ENCODE data around the gene TMX1.

TMX1 gene

GRCh38 chr14:51293149-51293911, 53.3 kb downstream of the TMX1 start:
- no peak for DNase-seq (ENCODE audit: low read depth in 2 of 2)

DNA sequence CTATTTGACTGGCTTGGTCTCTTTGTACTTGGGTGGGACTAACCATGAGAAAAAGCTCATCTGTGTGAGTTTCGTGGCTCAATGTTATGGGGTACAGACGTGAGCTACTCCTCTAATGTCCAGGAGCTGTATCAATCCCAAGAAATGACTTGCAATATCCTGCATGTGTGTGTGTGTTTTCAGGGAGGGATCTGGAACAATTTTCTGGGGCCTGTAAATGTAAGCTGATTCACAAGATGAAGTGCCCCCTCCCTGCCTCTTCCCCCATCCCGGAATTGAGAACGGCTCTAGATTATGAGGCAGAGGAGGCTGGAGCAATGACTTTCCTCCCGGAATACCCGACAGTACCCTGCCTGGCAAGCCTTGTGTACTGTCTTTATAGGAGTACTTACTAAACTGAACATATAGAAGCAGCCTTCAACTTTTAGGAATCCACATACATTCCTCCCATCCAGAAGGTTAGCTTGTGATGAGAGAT, 53.9 kb downstream of the TMX1 start:
- DNase-seq (ENCODE audit: low read depth in 2 of 2): no peak

GRCh38 chr14:51294951-51295525, 55.0 kb downstream of the TMX1 start:
- DNase-seq (ENCODE audit: low read depth in 2 of 2): no peak

DNA sequence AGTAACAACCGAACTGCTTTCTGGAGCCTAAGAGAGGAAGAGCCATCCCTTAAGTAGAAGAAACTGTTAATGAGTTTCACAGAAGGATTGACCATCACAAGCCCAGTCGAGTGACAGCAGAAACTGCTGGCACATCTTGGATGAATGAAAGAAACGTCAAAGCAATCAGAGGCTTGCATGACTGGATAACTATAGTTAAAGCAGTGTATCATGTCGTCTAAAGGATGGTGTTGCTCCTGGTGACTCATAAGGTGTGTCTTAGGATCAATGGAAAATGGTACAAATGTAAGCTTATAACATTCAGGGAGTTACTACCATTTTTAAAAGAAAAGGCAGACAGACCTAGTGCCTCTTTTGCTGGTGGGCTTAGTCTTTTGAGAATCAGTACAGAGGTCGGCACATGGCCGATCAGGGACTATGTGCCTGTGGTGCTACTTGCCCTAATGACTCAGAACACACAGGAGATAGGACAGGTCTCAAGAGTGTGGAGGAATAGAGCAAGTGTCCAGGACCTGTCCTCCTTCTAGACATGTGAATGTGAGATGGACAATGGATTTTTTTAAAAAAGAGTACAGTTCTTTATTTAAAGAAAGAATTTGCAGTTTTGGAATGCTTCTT, 55.7 kb downstream of the TMX1 start:
- no peak for DNase-seq (ENCODE audit: low read depth in 2 of 2)

- DNase-seq (ENCODE audit: low read depth in 2 of 2): no peak
Measured at GRCh38 chr14:51297066-51297465, 57.0 kb downstream of the TMX1 start.

DNA sequence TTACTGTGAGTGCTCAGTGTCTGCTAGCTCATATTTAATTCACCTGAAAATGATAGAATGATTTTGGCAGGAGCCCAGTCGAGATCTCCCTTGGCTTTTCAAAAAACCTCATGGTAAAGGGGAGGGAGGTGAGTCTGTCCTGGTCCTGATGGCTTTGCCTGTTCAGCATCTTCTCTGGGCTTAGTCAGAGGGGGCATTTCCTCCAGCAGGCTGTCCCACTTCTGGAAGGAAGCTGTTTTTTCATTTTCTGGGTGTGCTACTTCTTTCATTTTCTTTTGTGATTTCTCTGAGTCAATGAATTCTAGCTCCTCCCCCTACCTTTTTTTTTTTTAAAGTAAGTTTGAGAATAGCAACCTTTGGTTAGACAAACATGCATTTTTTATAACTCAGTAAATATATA, 58.8 kb downstream of the TMX1 start:
- no peak for DNase-seq (ENCODE audit: low read depth in 2 of 2)

DNA sequence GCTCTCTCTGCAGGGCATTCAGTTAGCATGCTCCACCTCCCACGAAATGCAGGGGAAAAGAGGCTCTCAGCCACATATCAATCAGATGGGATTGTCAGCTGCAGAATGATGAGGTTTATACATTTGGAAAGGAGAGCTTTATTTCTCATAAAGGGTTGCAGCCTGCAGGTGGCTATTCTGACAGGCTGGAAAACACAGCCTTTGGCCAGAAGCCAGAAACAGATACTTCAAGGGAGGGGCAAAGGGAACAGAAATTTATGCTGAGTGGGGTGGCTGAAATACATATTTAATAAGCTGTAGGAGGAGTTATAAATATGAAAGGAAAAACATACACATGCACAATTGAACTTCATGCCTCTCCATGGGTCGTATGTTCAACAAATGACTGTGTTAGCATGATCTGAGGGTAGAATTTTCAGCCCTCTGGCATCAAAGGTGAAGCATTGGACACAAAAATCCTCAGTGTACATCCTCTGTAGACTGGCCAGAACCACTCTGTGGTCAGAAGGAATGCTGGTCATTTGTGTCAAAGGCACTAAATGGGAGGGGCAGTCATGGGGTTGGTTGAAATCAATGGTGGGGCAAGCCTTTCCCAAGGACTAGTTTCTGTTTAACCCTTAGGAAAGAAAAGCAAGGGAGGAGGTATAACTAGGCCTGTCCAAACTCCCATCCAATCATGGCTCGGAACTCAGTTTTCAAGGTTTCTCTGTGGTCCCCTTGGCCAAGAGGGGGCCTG, 62.4 kb downstream of the TMX1 start:
- DNase-seq (ENCODE audit: low read depth in 2 of 2): no peak

- DNase-seq (ENCODE audit: low read depth in 2 of 2): no peak
Measured at GRCh38 chr14:51304438-51304837, 64.4 kb downstream of the TMX1 start.

DNA sequence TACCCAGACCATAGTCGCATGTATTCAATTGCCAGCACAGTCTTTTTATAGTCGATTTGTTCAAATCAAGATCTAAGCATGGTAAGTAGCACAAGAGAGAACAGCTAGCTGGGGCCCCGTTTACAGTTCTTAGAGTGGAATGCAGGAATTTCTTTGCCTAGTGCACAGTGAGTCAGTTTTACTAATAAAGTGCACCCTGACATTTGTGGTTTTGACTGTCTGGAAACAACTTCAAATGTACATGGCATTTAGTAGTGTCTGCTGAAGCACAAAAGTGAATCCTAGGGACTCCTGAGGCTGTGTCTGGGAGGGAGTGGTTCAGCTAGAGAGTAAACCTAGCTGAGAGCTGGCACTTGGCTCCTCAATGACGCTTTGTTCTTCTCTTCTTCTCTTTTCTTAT, 64.9 kb downstream of the TMX1 start:
- no peak for DNase-seq (ENCODE audit: low read depth in 2 of 2)

DNA sequence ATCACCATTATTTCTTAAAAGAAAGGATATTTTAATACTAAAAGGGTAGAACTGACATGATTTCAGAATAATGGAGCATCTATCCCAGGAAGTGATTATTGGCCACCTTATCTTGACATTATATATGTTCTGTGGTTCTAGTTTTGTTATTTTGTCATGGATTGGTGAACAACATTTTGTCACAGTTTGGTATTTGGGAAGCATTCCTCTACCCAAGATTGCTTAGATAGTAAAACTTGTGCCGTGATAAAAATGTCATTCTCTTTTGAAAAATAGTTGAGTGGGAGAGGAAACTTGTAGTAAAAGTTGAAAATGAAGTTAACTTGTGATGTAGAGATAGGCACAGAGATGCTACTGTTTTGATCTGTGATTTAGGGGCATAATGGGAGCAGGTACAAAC, 65.7 kb downstream of the TMX1 start:
- DNase-seq (ENCODE audit: low read depth in 2 of 2): no peak

Data from activated CD4-positive, alpha-beta T cell treated with anti-CD3 and anti-CD28 coated beads for 24 hours (primary cell).